Measurements from ENCODE around the gene TXNL1.
"Not testable (repeated sequence)": the region's sequence is repeated elsewhere in the genome, so short reads cannot be mapped to it uniquely, and the experiment has no call there.

The TXNL1 gene

DNA sequence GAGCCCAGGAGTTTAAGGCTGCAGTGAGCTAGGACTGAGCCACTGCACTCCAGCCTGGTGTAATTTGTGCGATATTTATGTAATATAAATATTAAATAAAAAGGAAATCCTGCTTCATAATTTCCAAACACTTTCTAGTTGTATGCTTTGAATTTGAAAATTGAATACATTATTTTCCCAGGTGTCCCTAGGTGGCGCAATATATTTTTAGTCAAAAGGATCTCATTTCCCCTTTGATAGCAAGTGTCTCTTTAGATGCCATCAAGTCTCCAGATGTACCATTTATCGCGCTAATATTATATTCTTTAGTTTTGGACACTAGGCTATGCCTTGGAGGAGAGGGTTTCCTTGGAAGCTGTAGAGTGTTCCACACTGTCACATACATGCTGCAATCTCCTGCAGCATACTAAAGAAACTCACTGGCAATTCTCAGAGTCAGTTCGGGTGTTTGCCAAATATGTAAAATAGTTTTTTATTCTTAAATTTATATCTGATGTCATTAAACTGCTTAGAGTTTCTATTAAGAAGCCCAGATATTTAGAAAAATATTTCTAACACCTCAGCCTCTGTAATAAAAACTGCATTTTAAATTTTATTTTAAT lies 7.1 kb upstream of the TXNL1 start:
- no peak for DNase-seq (ENCODE audit: low read depth in 2 of 2)

- DNase-seq (ENCODE audit: low read depth in 2 of 2): no peak
Observed at GRCh38 chr18:56643381-56643780, 5.0 kb upstream of the TXNL1 start.

- no peak for DNase-seq (ENCODE audit: low read depth in 2 of 2)
Observed at GRCh38 chr18:56641714-56642337, 3.4 kb upstream of the TXNL1 start.

DNA sequence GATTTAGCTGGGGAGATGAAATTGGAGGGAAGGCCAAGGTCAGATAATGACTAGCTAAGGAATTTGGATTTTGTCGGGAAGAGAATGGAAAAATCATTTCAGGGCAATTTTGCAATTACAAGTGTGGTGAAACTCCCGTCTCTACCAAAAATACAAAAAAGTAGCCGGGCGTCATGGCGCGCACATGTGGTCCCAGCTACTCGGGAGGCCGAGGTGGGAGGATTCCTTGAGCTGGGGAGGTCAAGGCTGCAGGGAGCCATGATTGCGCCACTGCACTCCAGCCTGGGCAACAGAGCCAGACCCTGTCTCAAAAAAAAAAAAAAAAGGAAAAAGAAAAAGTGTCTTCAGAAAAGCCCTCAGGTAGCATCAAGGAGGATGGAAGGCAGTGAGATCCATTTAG lies 1.2 kb upstream of the TXNL1 start:
- DNase-seq (ENCODE audit: low read depth in 2 of 2): no peak

DNA sequence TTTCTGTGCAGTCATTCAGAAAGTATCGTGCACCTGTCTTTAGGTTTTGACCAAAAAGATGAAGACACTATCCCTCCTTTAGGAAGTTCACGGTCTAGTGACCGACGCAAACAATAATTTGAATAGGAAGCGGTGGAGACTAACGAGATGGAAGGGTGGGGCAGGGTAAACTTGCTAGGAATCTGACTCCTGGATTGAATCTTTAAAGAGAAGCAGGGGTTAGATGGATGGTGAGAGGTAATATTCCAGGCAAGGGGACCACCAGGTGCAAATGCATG lies 651 bp upstream of the TXNL1 start:
- DNase-seq (ENCODE audit: low read depth in 2 of 2): no peak

GRCh38 chr18:56637711-56638231 lies 621 bp downstream of the TXNL1 start:
- no peak for DNase-seq (ENCODE audit: low read depth in 2 of 2)

GRCh38 chr18:56637176-56637575 lies 1.2 kb downstream of the TXNL1 start:
- no peak for DNase-seq (ENCODE audit: low read depth in 2 of 2)

GRCh38 chr18:56635007-56635406 lies 3.4 kb downstream of the TXNL1 start:
- DNase-seq (ENCODE audit: low read depth in 2 of 2): no peak

DNA sequence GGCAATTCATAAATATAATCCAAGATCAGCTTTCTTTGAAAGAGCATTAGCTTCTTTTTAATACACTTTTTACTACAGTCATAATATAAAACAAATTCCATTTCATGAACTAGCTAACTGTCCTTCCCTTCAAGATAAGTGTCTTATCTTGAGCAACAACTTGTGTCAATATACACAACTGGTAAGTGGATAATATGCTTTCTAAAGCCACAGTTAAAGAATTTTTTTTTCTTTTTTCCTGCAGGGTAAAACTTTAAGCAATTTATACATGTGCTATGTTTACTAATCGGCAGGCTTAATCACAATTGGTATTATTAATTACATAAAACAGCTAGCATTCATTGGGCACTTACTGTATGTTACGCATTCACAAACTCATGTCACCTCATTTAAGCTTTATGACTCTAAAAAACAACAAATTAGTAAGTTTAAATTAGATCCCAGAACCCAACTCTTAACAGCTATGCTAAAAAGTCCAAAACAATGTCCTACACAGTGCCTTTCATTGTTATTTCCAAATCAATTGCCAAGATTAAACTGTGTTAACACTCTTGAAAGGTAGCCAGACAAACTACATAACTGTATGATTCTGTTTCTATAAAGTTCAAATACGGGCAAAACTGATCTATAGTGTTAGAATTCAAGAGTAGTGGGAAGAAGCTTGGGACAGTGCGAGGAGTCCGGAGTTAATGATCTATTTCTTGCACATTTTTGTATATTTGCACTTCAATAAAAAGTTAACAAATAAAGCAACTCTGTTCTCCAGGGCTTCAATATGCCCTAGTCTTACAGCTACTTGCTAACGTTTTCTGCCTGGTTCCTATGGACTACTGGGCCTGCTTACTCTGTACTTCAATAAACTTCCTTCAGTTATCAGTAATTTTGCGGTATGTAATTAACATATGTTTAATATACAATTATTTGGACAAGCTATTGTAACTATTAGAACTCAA lies 6.0 kb downstream of the TXNL1 start:
- no peak for DNase-seq (ENCODE audit: low read depth in 2 of 2)

GRCh38 chr18:56627991-56628390 lies 10.4 kb downstream of the TXNL1 start:
- no peak for DNase-seq (ENCODE audit: low read depth in 2 of 2)

- no peak for DNase-seq (ENCODE audit: low read depth in 2 of 2)
Observed at GRCh38 chr18:56615738-56616520, 22.5 kb downstream of the TXNL1 start.

DNA sequence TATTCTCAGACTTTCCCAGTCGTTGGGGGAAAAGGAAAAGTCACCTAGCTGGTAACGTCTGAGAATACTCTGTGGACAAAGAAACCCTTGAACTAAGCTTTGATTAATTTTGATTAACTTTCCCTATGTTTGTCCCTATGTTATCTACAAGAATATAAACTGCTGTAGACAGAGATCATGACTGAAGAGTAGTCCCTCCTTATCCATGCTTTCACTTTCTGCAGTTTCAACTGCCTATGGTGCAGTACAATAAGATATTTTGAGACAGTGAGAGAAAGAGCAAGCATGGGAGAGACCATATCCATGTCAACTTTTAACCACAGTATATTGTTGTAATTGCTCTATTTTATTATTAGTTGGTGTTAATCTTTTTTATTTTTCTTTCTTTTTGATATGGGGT lies 31.8 kb downstream of the TXNL1 start:
- DNase-seq (ENCODE audit: low read depth in 2 of 2): no peak

- DNase-seq (ENCODE audit: low read depth in 2 of 2): no peak
Observed at GRCh38 chr18:56598422-56598821, 40.0 kb downstream of the TXNL1 start.

- no peak for DNase-seq (ENCODE audit: low read depth in 2 of 2)
Observed at GRCh38 chr18:56593906-56594305, 44.5 kb downstream of the TXNL1 start.

- DNase-seq (ENCODE audit: low read depth in 2 of 2): no peak
Observed at GRCh38 chr18:56580026-56580425, 58.4 kb downstream of the TXNL1 start.

GRCh38 chr18:56579451-56579850 lies 58.9 kb downstream of the TXNL1 start:
- no peak for DNase-seq (ENCODE audit: low read depth in 2 of 2)

DNA sequence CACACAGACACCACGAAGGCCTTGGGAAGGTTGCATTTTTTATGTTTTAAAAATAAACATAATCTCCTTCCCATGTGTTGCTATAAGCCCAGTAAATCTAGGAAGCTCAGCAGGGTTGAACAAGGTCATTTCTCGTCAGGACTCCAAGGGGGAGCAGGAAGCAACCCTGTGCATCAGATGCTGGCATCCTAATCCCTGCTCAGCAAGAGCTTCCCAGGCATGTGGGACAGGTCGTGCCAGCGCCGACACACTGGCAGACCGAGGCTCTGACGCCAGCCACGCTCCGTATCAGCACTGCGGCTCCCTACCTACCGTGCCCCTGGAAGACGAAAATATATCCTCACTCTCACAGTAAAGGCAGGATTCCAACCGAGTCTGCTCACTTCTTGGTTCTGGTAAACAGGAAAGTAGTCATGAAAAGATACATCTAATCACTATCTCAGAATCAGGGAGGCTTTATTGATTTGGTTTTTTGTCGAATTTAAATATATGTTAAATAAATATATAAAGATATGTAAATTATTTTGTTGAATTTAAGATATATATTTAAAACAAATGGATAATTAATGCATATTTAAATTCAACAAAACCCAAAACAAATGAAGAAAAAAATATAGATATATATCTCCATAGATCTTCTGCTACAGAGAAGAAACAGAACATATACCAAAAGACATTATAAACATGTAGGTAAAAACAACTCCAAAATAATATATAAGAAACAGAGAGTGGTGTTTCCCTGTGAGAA lies 61.4 kb downstream of the TXNL1 start:
- no peak for DNase-seq (ENCODE audit: low read depth in 2 of 2)

DNA sequence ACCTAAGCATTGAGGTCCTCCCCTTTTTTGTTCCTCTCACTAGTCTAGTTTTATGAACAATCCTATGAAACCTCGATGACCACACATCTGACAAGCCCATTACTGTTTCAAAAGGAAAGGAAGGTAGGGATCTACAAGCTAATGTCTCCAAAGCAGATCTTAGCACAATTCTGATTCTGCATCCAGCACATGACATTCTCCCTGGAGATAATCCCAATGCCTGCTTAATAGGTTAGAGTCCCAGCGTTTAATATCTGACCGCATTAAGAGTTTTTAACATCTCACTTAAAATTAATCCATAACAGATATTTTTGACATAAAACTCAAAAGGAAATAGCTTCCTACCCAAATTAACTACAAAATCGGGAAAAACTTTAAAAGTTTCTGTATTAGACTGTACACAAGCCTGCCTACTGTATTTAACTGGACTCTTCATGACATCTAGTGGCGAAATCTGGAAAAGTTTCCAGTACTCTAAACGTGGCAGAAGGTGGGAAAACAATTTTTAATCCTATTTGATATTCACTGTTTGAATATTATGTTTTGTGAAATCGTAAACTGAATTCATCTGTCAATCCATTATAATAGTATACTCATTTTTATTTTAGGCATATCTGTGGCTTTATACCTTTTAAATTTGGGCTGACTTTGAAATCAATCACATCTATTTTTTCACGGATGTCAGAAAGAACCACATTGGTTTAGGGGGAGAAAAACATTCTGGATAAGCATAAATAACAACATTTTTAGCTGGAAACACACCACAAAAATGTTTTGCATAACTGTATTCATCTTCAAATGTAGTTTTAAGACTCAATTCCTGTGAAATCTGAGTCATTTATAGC lies 62.4 kb downstream of the TXNL1 start:
- DNase-seq (ENCODE audit: low read depth in 2 of 2): no peak

DNA sequence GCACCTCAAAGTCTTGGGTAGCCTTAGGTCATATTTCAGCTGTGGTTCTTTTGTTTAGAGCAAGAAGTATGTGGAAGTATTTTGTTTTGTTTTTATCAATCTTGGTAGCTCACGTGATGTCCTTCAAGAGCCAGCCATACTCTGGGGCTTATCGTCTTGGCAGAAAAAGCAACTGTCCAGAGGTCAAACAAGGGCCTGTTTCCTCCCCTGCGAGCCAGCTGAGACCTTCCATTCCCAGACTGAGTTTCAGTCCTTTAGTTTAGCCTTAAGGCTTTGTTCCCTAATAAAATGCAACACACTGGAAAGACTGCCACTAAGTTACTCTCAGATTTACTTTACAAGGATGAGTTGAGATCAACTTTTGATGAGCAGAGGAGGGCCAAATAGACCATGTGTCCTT lies 63.5 kb downstream of the TXNL1 start:
- DNase-seq (ENCODE audit: low read depth in 2 of 2): no peak

DNA sequence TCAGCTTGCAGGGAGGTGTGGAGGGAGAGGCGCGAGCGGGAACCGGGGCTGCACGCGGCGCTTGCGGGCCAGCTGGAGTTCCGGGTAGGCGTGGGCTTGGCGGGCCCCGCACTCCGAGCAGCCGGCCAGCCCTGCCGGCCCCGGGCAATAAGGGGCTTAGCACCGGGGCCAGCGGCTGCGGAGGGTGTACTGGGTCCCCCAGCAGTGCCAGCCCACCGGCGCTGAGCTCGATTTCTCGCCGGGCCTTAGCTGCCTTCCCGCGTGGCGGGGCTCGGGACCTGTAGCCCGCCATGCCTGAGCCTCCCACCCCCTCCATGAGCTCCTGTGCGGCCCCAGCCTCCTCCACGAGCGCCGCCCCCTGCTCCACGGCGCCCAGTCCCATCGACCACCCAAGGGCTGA lies 66.1 kb downstream of the TXNL1 start:
- not testable (repeated sequence) for DNase-seq (ENCODE audit: low read depth in 2 of 2)

Measured in stimulated activated CD8-positive, alpha-beta memory T cell treated with anti-CD3 and anti-CD28 coated beads, Interleukin-15, amount 100 ng/mL, for 48 hours (primary cell).